H1 (cell line): Measurements from ENCODE around the gene CYB561D2. TPM values are rescaled to one million over a fixed set of nuclear protein-coding genes. Genes with fewer than 3 reads are reported as not detected.

Experiments used
- CTCF ChIA-PET: fragments of 300-600 bp; sonication (Branson Sonifier 250); formaldehyde crosslinking; loops from one replicate; lab custom pipeline; 2021; ENCODE audit not compliant: partially characterized antibody; lab: Charles Lee
- POLR2A ChIA-PET: fragments of 300-600 bp; sonication (Branson Sonifier 250); formaldehyde crosslinking; loops from one replicate; lab custom pipeline; 2021; ENCODE audit warnings: inconsistent platforms; ENCODE audit not compliant: partially characterized antibody; lab: Charles Lee
- DNase-seq, 2 experiments: peaks; one replicate each; pipeline versions ENCODE4 v3.0.0 to v3.0.0-alpha.2; 2010 to 2022; ENCODE audit warnings: low spot score in 2 of 2, low read depth in 1 of 2, mixed read lengths in 1 of 2
- FAIRE-seq: peaks from 2 replicates; lab custom pipeline; 2011; peaks lifted over from hg19 to GRCh38; lab: Jason Lieb, UNC
- H2AFZ ChIP-seq: 2 replicates; pipeline ENCODE4 v1.8.1; 2012; ENCODE audit warnings: low read length, inconsistent platforms
- H2AK5ac ChIP-seq: 2 replicates; pipeline ENCODE4 v1.6.1; 2013; ENCODE audit warnings: low read depth, low read length
- H2BK120ac ChIP-seq: replicated peaks from 2 replicates; pipeline ENCODE3; 2013; ENCODE audit warnings: low read depth, low read length, inconsistent platforms
- H2BK12ac ChIP-seq: 2 replicates; pipeline ENCODE4 v1.6.1; 2013; ENCODE audit warnings: low read depth, low read length
- H2BK15ac ChIP-seq: 2 replicates; pipeline ENCODE4 v1.6.1; 2013; ENCODE audit warnings: low read length
- H2BK20ac ChIP-seq: 2 replicates; pipeline ENCODE4 v1.6.1; 2013; ENCODE audit warnings: low read length
- H2BK5ac ChIP-seq: 2 replicates; pipeline ENCODE4 v1.6.1; 2013; ENCODE audit warnings: low read depth, low read length
- H3K14ac ChIP-seq: 2 replicates; pipeline ENCODE4 v1.6.1; 2013; ENCODE audit warnings: inconsistent platforms; ENCODE audit not compliant: insufficient read length
- H3K18ac ChIP-seq: 2 replicates; pipeline ENCODE4 v1.6.1; 2013; ENCODE audit warnings: low read length; ENCODE audit errors: extremely low read depth
- H3K23ac ChIP-seq: 2 replicates; pipeline ENCODE4 v1.6.1; 2013; ENCODE audit warnings: inconsistent platforms; ENCODE audit not compliant: insufficient read length
- H3K23me2 ChIP-seq: 2 replicates; pipeline ENCODE4 v1.6.1; 2013; ENCODE audit warnings: low read depth, low read length
- H3K27ac ChIP-seq: 2 replicates; pipeline ENCODE4 v1.6.1; 2011; ENCODE audit warnings: low read depth, low read length, inconsistent platforms
- H3K27me3 ChIP-seq, 4 experiments: replicated peaks in 1 of 4; 1 replicate in 1 of 4; 2 replicates in 3 of 4; pipeline versions ENCODE4 v1.6.1 to v1.8.1; 2011 to 2013; ENCODE audit warnings: low read length in 3 of 4, mild to moderate bottlenecking in 3 of 4, inconsistent platforms in 2 of 4, mixed read lengths in 2 of 4, moderate library complexity in 1 of 4; ENCODE audit not compliant: control insufficient read depth in 3 of 4, insufficient read depth in 3 of 4; ENCODE audit errors: extremely low read depth in 1 of 4
- H3K36me3 ChIP-seq, 4 experiments: 2 replicates each; pipeline versions ENCODE4 v1.6.1 to v1.8.1; 2011 to 2013; ENCODE audit warnings: mild to moderate bottlenecking in 4 of 4, low read length in 3 of 4, moderate library complexity in 2 of 4, control low read depth in 1 of 4, inconsistent platforms in 1 of 4; ENCODE audit not compliant: insufficient read depth in 4 of 4, control insufficient read depth in 2 of 4
- H3K4ac ChIP-seq: replicated peaks from 2 replicates; pipeline ENCODE3; 2013; ENCODE audit warnings: low read length, low read depth, mixed read lengths, inconsistent platforms; ENCODE audit not compliant: insufficient read length
- H3K4me1 ChIP-seq, 4 experiments: replicated peaks in 1 of 4; 1 replicate in 1 of 4; 2 replicates in 3 of 4; pipeline versions ENCODE4 v1.6.1 to v1.8.1; 2011 to 2013; ENCODE audit warnings: low read length in 3 of 4, inconsistent platforms in 2 of 4, mixed read lengths in 1 of 4; ENCODE audit not compliant: insufficient read depth in 4 of 4, control insufficient read depth in 3 of 4
- H3K4me2 ChIP-seq, 2 experiments: 2 replicates each; pipeline versions ENCODE4 v1.6.1 to v1.8.1; 2011 to 2013; ENCODE audit warnings: low read depth in 2 of 2, low read length in 2 of 2, control low read depth in 1 of 2, inconsistent platforms in 1 of 2, mild to moderate bottlenecking in 1 of 2; ENCODE audit not compliant: insufficient read depth in 1 of 2
- H3K4me3 ChIP-seq, 4 experiments: fragments of 200-600, 300-600 bp in 1 of 4; sonication (generic), shearing (Covaris generic), sonication (Bioruptor Twin) in 1 of 4; 2 replicates each; pipeline versions ENCODE4 v1.5.1 to v1.8.1; 2011 to 2016; ENCODE audit warnings: low read length in 4 of 4, low read depth in 3 of 4, control low read depth in 2 of 4, inconsistent platforms in 2 of 4, mild to moderate bottlenecking in 2 of 4, mixed read lengths in 1 of 4, moderate library complexity in 1 of 4; ENCODE audit not compliant: insufficient read depth in 2 of 4; ENCODE audit errors: extremely low read depth in 1 of 4
- H3K56ac ChIP-seq: replicated peaks from 2 replicates; pipeline ENCODE3; 2013; ENCODE audit warnings: low read depth, mild to moderate bottlenecking, mixed read lengths, low read length, inconsistent platforms; ENCODE audit not compliant: insufficient read length
- H3K79me1 ChIP-seq: 2 replicates; pipeline ENCODE4 v1.6.1; 2013; ENCODE audit warnings: low read depth, low read length, control low read depth
- H3K79me2 ChIP-seq, 2 experiments: 2 replicates each; pipeline versions ENCODE4 v1.6.1 to v1.8.1; 2012 to 2013; ENCODE audit warnings: low read length in 2 of 2, mild to moderate bottlenecking in 2 of 2, inconsistent platforms in 1 of 2; ENCODE audit not compliant: insufficient read depth in 2 of 2, control insufficient read depth in 1 of 2
- H3K9ac ChIP-seq, 4 experiments: replicated peaks in 1 of 4; 1 replicate in 1 of 4; 2 replicates in 3 of 4; pipeline versions ENCODE4 v1.6.1 to v1.8.1; 2011 to 2013; ENCODE audit warnings: low read depth in 3 of 4, low read length in 3 of 4, control low read depth in 2 of 4, mild to moderate bottlenecking in 2 of 4, moderate library complexity in 2 of 4, inconsistent platforms in 1 of 4; ENCODE audit errors: extremely low read depth in 1 of 4
- H3K9me3 ChIP-seq, 2 experiments: 2 replicates each; pipeline versions ENCODE4 v1.6.1 to v1.8.1; 2012 to 2013; ENCODE audit warnings: mild to moderate bottlenecking in 2 of 2, moderate library complexity in 2 of 2, control low read depth in 1 of 2, inconsistent platforms in 1 of 2, low read depth in 1 of 2, low read length in 1 of 2, mixed read lengths in 1 of 2; ENCODE audit not compliant: insufficient read depth in 2 of 2
- H4K20me1 ChIP-seq, 2 experiments: replicated peaks in 1 of 2; 2 replicates each; pipeline versions ENCODE3 to v1.8.1; 2011 to 2013; ENCODE audit warnings: inconsistent platforms in 2 of 2, low read length in 2 of 2, mild to moderate bottlenecking in 1 of 2; ENCODE audit not compliant: insufficient read depth in 2 of 2, control insufficient read depth in 1 of 2
- H4K5ac ChIP-seq: 2 replicates; pipeline ENCODE4 v1.6.1; 2013; ENCODE audit warnings: low read length, low read depth, mixed read lengths, inconsistent platforms; ENCODE audit not compliant: insufficient read length
- H4K8ac ChIP-seq: 2 replicates; pipeline ENCODE4 v1.8.0; 2013; ENCODE audit warnings: mild to moderate bottlenecking, moderate library complexity, low read length, inconsistent platforms; ENCODE audit not compliant: insufficient read depth; ENCODE audit errors: extremely low read depth
- H4K91ac ChIP-seq: replicated peaks from 2 replicates; pipeline ENCODE3; 2013; ENCODE audit warnings: low read length, mixed read lengths, inconsistent platforms; ENCODE audit not compliant: insufficient read length
- BRCA1 ChIP-seq: IDR thresholded peaks from 2 replicates; pipeline ENCODE4 v1.6.1; 2012; ENCODE audit warnings: low read depth, low read length, improper control_type of control experiment
- CBX8 ChIP-seq: fragments of 300-800, 300-1000 bp; sonication (generic); IDR thresholded peaks from 2 replicates; pipeline ENCODE4 v1.7.1; 2016; ENCODE audit warnings: low read depth, low read length, borderline replicate concordance
- CHD2 ChIP-seq: IDR thresholded peaks from 2 replicates; pipeline ENCODE4 v1.6.1; 2012; ENCODE audit warnings: low read length, improper control_type of control experiment
- EZH2 ChIP-seq: fragments of 200-600 bp; sonication (generic); IDR thresholded peaks from 2 replicates; pipeline ENCODE4 v1.7.1; 2012; ENCODE audit warnings: low read depth, mild to moderate bottlenecking, moderate library complexity, low read length, inconsistent platforms; ENCODE audit not compliant: severe bottlenecking
- GTF2F1 ChIP-seq: IDR thresholded peaks from 2 replicates; pipeline ENCODE4 v1.6.1; 2012; ENCODE audit warnings: low read depth, low read length, improper control_type of control experiment, borderline replicate concordance
- HDAC2 ChIP-seq, 2 experiments: fragments of 300-600 bp in 1 of 2; sonication (generic) in 1 of 2; IDR thresholded peaks; 2 replicates each; pipeline ENCODE4 v1.6.1; 2011 to 2012; ENCODE audit warnings: low read depth in 2 of 2, low read length in 2 of 2, mild to moderate bottlenecking in 2 of 2, moderate library complexity in 2 of 2, borderline replicate concordance in 1 of 2, inconsistent platforms in 1 of 2
- JUND ChIP-seq: IDR thresholded peaks from 2 replicates; pipeline ENCODE4 v1.6.1; 2011; ENCODE audit warnings: mild to moderate bottlenecking, improper control_type of control experiment, low read length
- MAFK ChIP-seq: IDR thresholded peaks from 2 replicates; pipeline ENCODE4 v1.6.1; 2012; ENCODE audit warnings: low read depth, mild to moderate bottlenecking, improper control_type of control experiment, low read length
- NANOG ChIP-seq: IDR thresholded peaks from 2 replicates; pipeline ENCODE4 v1.6.1; 2011; ENCODE audit warnings: low read length, low read depth, mild to moderate bottlenecking, inconsistent platforms; ENCODE audit not compliant: insufficient read depth, poor library complexity, severe bottlenecking
- PHF8 ChIP-seq: fragments of 200-600 bp; sonication (generic); conservative IDR thresholded peaks from 2 replicates; pipeline ENCODE4 v1.7.1; 2012; ENCODE audit warnings: low read depth, mild to moderate bottlenecking, inconsistent platforms, low read length, moderate library complexity
- SAP30 ChIP-seq: fragments of 300-600 bp; sonication (generic); IDR thresholded peaks from 2 replicates; pipeline ENCODE4 v1.7.1; 2012; ENCODE audit warnings: low read length, moderate library complexity, mild to moderate bottlenecking, inconsistent platforms; ENCODE audit not compliant: insufficient read depth, insufficient replicate concordance
- SP1 ChIP-seq: IDR thresholded peaks from 2 replicates; pipeline ENCODE4 v1.6.1; 2011; ENCODE audit warnings: low read depth, low read length
- TAF1 ChIP-seq: IDR thresholded peaks from 2 replicates; pipeline ENCODE4 v1.6.1; 2011; ENCODE audit warnings: mild to moderate bottlenecking, low read depth, low read length
- WGBS, 2 experiments: shearing (Covaris generic) in 1 of 2; methylation state at CpG; one replicate each; pipeline versions ENCODE4 v1.1.6 to v1.1.7; 2013 to 2015; ENCODE audit warnings: low lambda C conversion rate in 2 of 2, mixed read lengths in 2 of 2, inconsistent platforms in 1 of 2, low coverage in 1 of 2, missing lambda C conversion rate in 1 of 2; ENCODE audit not compliant: insufficient replicate concordance in 2 of 2, insufficient coverage in 1 of 2, insufficient read length in 1 of 2; ENCODE audit errors: extremely low coverage in 1 of 2, missing lambda C conversion rate in 1 of 2; 5-methylcytosine and 5-hydroxymethylcytosine counted together
- polyA plus RNA-seq, 7 experiments: library from polyadenylated mRNA; depleted of rRNA in 3 of 7; stranded (reverse) in 5 of 7; unstranded in 2 of 7; fragments of >200 nt in 5 of 7; fragments of 200-250 nt in 2 of 7; gene quantifications; 1 replicate in 5 of 7; 2 replicates in 1 of 7; 4 replicates in 1 of 7; pipeline versions ENCODE4 v1.2.1 to v1.2.3, GENCODE V29; 2011 to 2013; ENCODE audit warnings: missing spikeins in 2 of 7, mixed read lengths in 2 of 7
- total RNA-seq: library from RNA; stranded (reverse); fragmentation: NEBNext Ultra II Directional; extraction: Animal tissue kit (Norgen Biotek cat#: 25700); gene quantifications from 2 replicates; pipeline ENCODE4 v1.2.1, GENCODE V29; 2021

The CYB561D2 gene
- total and polyA plus RNA-seq, 2 of the 8 experiments (the other 6 are each of a cell fraction or from before 2014, with no cell fraction given) = 9.8 to 34.0 TPM

DNA sequence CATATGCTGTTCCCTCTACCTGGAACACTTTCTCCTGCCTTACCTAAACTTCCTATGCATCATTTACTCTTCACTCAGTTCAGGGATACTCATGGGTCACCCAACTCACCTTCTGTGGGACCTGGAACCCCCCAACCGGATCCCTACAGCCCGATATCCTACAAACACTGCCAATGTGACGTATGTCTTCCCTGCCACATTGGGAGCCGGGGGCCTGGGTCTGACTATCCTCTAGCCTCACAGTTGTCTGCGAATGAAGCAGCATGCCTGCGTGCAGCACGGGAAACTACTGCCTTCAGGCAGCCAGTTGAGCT lies 492 bp upstream of the CYB561D2 start:
- POLR2A ChIA-PET = interaction anchor here (0.5 to 5.3 kb wide), 8 partner anchors 10 to 36 kb away, joined by 3 to 22 read pairs (median 4); partner anchors contain the start of gene RASSF1
- H3K27ac ChIP-seq = no peak overlapping the region
- 33% methylated on average over 7 of the region's 7 CpGs; no CpG with 5 or more reads in 1 of the 2 experiments for WGBS, 2 experiments
- TF ChIP-seq SAP30 (no peak), HDAC2 (IDR thresholded peaks at IDR 0.05; ENCODE audit: borderline replicate concordance in 1 of 2, low read depth in 2 of 2, low read length in 2 of 2) (no peak), GTF2F1 (no peak), SP1 (no peak), CBX8 (no peak), PHF8 (no peak), MAFK (no peak), TAF1 (no peak), BRCA1 (no peak), CHD2 (no peak), EZH2 (no peak), NANOG (no peak), JUND (no peak)

More for the DNA sequence above, 492 bp upstream of the CYB561D2 start:
- CTCF ChIA-PET = interaction anchor here (0.7 to 13.4 kb wide), 14 partner anchors 11 to 282 kb away, joined by 3 to 136 read pairs (median 9); partner anchors contain the start of gene TMEM115
- Histone ChIP-seq H3K4me2 (peak overlapping the region; percentile 64 to 90), H3K14ac (no peak overlapping the region), H3K4me1 (peaks cover 0 to 11% (median 8%) of the 10 kb centered on the region in 4 experiments; a peak in 5 of 7 replicates), H4K8ac (peak overlapping the region; percentile 37; the same call in 1 of the 2 replicates), H4K91ac (no peak overlapping the region), H3K36me3 (peaks cover 4 to 7% (median 6%) of the 10 kb centered on the region in 4 experiments; a peak in 5 of 8 replicates), H3K9me3 (no peaks in the 10 kb centered on the region), H2BK12ac (no peak overlapping the region; the same call in 1 of the 2 replicates), H2AFZ (peak overlapping the region; percentile 82; the same call in 1 of the 2 replicates), H2BK5ac (0 out of 2 replicates have a peak overlapping the region, but pooled peaks have one; percentile 94), H4K5ac (no peak overlapping the region), H3K79me2 (no peaks in the 10 kb centered on the region), H2BK15ac (0 out of 2 replicates have a peak overlapping the region, but pooled peaks have one; percentile 72), H2BK20ac (no peak overlapping the region), H2BK120ac (no peak overlapping the region), H3K27me3 (peaks cover 0 to 7% (median 7%) of the 10 kb centered on the region in 4 experiments; a peak in 6 of 7 replicates), H3K23me2 (peaks cover 17% of the 10 kb centered on the region), H3K18ac (peak overlapping the region; percentile 85; the same call in 1 of the 2 replicates), H3K56ac (no peak overlapping the region), H2AK5ac (no peak overlapping the region), H3K4me3 (peak overlapping the region; percentile 79 to 87 (median 82)), H3K4ac (no peak overlapping the region), H3K9ac (peak overlapping the region in 2 of 4 experiments; percentile 36 to 42; a peak in 5 of 7 replicates), H4K20me1 (peaks cover 0 to 3% of the 10 kb centered on the region in 2 experiments), H3K23ac (no peak overlapping the region), H3K79me1 (no peaks in the 10 kb centered on the region; the same call in 1 of the 2 replicates)
- DNase-seq (no peak), FAIRE-seq (no peak)
